CD4-positive, alpha-beta T cell treated with Interleukin-17A for 4 hours (primary cell): ENCODE results near the gene WWOX.

ENCODE experiments used
- DNase-seq: peaks from one replicate; pipeline ENCODE4 v3.0.0-alpha.2; 2020; ENCODE audit warnings: mixed read lengths

The WWOX gene

DNA sequence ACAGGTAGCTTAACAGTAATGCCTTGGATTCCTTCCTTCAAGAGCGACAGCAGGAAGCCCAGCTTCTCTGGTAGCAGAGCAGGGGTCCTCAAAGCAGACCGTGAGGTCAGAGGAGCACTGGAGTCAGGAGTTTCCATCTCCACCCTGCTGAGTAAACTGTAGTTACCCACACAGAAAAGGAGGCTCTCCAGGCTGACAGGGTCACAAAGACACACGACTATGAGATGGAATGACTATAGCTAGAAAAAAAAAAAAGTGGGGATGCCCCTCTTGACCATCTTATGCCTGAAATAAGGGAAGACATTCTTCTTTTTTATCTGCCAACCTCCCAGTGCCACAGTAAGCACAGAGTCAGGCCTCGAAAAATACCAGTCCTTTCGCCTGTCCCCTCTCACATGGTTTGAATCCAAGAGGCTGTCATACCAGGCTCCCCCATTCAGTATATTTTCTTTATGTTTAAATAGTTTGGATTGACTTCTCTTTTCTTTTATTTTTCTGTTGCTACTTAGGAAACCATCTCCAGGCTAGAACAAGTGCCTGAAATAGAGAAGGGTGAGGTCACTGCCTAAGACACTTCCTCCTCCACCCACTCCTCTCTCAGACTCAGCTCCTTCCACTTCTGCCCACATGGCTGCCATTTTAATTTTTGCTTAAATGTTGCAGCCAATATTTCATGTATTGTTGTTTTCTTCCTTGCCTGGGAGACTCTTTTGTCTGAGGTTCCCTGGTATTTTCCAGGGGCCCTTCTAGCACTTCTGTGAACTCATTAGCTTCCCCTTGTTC, 793.7 kb downstream of the WWOX start:
- peak; percentile 6 for DNase-seq

DNA sequence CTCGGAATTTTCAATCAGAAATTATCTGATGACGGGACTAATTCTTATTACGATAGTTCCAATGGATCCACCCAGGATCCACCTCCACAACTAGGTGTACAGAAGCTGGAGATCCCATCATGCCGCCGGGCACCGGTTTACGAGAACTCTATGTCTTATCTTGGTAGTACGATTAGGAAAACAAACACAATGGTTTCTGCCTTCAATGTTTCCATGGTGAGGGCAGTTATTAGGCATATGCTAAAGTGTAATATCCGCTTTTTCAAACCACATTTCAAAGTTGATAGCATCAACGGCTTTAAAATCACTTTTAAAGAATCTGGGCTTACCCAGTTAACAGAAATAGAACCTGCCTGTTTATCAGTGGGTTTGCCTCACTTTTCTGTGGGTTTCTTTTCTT, 795.4 kb downstream of the WWOX start:
- peak; percentile 20 for DNase-seq

DNA sequence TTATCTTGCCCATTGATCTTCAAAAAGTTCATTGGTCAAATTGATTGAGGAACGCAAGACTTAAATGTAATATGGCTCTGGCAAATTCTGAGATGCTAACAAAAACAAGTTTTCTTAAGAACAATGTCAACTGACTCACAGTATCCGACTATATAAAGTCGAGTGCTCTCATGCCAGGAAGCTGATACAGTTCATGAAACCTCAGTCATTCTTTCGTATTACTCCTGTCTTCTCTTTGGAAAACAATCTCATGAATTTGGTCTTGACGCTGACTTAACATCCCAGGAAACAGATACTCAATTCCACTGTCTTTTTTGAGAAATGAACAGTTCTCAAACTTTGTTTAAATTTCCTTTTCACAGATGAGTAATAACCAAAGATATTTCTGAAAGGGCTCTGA, 796.2 kb downstream of the WWOX start:
- DNase-seq = no peak

DNA sequence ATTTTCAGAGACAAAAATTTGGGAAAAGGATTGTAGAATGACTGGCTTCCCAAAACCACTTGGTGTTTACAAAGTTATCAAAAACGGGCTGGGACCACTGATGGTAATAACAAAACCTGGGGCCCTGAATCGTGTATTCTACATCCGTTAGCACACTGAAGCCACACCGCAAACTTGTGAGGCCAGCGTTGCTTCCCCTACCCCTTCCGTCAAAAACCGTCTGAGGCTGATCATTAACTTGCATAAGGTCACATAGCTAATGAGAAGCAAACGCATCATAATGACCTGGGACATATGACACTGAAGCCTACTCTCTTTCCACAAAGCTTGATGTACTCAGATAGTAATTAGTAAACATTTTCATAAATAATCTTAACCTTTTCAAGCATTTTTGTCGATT, 796.8 kb downstream of the WWOX start:
- peak; percentile 39 for DNase-seq

DNA sequence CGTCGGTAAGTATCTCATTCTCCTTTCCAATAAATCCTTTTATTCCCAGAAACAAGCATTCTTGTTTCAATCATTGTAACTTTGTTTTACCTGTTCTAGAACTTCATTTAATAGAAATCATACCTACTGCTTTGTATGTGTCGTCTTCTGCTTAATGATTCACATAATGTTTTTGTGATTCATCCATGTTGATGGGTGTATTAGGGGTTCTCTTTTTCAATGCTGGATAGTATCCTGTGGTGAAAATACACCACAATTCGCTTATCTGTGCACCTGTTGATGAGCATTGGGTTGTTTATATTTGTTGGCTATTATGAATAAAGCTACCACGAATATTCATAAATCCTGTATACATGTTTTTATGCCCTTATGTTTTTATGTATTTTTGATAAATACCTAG, 797.8 kb downstream of the WWOX start:
- no peak for DNase-seq

DNA sequence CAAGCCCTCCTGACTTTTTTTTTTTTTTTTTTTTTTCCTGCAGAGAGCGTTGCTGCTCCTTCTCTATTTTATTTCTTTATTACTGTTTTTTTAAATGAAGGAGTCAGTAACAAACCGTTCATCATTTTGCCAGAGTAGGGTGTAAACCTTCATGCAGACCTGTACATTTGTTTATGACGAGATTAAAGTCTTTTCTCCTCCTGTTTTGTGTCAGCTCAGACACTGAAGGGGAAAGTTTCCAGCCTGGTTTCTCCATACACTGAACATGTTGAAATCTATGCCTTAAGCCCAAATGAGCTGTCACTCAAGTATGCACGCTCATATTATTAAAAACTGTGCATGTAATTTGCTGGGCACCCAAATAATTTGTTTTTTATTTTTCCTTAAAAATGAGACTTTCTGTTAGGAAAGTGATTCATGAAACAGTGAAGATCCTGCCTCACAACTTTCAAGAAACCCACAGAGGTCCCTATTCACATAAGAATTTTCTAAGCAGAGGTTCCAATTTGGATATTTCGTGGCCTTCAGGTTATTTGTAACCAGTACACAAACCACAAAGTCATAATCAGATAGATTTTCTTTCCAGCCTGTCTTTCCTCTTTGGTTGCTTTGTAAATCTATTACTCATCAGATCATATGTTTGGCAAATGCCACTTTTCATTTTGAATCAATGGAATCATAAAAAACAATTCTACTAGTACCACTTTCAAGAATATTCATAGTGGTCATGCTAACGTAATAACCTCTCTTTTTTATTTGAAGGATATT, 800.8 kb downstream of the WWOX start:
- DNase-seq = no peak

DNA sequence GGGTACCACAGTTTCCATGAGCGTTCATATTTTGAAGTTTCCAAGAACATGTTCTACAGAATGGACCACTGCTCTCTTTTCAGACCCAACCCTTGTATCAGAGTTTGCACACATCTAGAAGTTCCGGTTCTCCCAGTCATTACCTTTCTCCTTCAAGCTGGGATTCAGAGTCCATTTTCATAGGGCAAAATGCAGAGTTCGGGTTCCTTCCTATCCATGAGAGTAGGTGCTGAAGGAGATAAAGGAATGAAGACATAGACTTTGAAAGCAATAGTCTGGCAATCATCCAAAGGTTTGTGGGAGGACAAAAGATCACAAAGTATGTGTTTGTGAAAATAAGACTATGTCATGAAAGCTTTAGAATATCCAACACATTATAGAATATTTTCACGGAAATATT, 801.5 kb downstream of the WWOX start:
- DNase-seq = no peak

DNA sequence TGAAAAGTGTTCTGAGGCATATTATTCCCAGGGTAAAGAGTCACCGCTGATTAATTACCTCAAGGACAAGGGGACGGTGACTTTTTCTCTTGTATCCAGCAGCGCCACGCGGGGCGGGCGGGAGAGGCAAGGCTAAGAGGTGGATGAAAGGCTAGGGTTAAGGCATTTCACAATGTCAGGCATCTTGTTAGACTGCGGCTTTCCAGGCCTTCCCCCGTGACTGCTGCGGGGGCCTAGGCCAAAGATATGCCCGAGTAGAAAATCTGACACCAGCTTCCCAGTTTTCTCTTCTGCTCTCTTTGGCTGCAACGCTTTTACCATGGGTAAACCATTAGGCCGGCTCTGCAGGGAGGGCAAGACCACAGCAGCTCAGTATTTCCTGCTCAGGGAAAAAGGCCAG, 802.9 kb downstream of the WWOX start:
- DNase-seq = no peak

DNA sequence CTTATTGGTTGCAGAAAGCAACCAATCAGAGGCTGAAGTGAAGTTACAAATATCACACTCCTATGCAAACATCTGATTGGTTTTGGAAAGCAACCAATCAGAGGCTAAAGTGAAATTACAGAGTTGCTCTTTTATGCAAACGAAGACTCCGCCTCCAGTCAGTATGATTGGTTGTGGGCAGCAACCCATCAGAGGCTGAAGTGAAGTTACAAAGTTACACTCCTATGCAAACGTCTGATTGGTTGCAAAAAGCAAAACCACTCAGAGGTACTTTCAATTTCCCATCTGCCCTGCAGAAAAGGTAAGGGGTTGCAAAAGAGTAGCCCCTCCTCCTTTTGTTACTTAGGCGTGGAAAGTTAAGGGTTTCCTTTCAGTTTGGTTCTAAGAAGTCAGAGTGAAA, 803.8 kb downstream of the WWOX start:
- DNase-seq = no peak

DNA sequence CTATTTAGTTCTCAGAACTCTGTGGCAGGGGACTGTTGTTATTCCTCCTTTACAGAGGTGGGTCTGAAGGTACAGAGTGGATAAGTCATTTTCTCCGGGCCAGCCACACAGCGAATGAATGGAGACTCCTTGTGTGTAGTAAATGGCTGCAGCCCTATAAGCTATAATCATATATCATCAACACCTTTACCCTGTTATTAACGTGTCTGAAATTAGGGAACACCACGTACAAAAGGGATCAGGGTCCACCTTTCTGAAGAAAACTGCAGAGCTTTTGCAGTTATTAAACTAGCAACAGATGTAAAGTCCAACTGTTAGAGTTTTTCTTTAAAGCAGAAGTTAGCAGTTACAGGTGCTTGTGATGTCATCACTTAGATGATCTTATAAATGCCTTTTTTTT, 804.4 kb downstream of the WWOX start:
- no peak for DNase-seq

DNA sequence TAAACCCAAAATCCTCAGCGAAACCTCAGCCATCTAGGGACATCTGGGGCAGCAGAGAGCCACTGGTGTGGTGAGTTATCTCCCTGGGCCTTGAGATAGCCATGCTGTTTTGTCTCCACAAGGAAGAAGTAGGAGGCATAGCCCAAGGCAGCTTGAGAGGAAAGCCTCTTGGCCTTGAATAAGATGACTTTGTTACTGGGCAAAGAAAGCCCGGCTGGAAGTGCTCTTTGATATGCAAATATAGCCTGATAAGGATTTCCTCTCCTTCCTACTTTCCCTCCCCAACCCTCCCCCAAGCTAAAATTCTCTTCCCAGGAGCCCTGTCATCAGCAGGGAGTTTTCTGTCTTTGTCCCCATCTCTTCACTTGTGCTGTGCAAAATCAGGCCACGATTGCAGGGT, 806.7 kb downstream of the WWOX start:
- no peak for DNase-seq

DNA sequence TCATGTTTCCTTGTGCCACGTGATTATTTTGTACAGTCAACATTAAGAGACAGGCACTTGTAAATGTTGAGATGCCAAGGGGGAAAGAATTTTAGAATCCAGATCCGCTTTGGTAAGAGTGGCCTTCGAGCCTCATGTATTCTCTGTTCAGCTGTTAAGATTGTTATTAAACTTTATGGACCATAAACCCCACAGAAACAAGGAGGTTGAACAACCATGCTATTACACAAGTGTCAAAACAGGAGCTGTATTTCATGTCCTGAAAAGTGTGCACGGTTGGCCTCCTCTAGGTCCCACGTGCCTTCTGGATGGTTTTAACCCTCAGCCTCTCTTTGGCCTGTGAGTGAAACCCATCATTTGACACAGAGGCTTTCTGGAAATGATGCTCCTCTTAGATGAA, 809.8 kb downstream of the WWOX start:
- DNase-seq = no peak

DNA sequence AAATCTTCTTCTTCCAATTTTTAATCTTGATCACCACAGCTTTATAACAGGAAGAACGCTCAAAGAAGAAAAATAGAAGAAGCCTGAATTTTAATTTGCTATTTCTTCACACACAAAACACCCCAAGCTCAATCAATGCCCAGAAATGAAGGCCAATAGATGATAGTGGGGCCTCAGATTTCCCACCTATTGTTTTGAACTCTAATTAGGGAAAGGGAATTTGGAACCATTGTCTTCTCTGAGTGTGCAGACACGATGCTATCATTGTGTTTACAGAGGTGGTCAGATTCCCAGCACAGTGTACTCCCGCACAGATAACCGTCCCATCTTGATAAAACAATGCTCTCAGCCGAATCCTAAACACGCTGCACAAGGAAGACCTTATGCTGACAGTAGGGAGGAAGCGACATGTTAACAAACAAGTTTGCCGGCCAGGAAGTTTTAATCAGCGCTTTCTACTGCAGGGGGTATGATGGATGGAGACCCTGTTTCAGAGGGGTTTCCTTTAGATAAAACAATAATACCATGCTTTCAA, 816.4 kb downstream of the WWOX start:
- no peak for DNase-seq

DNA sequence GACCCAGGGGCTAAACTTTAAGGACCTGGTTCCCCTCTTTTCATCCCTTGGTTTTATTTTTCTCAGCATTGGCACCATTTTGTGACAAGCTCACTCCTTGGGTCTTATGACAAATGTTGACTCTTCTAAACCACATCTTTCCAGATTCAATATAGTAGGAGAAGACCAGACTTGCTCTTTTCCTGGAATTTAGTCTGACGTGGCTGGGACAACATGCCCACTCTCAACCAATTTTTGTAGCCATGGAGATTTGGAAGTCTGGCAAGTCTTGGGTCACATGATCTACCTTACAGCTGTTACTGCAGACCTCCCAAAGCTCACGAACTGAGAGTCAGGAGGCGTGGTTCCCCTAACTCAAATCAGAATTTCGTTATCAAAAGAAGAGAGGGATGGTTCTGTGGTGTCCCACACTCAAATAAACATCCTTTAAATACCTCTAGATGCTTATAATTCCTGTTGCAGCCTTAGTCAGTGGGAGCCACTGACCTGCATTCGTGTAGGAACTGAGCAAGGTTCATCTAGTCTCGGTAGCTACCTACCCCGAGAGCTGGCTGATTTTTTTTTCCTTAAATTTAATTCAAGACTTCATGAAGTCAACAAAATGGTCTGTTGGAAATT, 817.6 kb downstream of the WWOX start:
- DNase-seq = no peak

DNA sequence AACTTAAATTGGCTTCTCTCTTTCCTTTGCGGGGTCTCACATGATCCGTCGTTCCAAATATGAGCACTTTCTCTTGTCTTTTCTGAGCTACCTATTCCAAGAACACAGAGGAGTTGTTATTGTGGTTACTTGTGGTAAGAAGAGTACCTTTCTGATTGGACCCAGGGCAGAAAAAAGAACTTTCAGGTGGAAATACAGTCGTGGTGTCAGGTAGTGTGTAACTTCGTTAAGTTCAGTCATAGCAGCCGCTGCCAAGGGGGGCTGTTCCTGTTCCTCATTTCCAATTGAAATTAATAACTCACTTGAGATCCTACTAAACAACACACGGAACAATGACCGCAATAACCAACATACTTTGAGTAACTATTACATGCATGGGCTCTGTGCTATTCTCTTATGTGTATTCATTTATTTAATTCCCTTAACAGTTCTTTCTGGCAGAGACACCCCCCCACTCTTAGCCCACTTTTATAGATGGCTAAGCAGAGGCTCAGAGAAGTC, 819.4 kb downstream of the WWOX start:
- DNase-seq = no peak

DNA sequence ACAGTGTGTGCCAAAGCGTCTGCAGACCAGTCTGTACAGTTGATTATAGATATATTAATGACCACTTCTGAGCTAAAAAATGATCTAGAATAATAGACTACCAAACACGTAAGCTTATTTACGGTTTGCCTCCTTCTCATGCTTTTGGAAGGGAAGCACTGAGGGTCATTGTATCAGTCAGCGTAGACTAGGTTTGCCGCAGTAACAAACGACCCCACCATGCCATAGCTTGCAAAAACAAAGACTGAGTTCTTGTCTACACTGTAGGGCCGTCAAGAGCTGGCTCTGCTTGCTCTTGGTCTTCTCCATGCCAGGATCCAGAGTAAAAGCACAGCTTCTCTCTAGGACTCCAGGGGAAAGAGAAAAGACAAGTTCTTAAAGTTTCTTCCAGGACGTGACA, 820.4 kb downstream of the WWOX start:
- DNase-seq = no peak

DNA sequence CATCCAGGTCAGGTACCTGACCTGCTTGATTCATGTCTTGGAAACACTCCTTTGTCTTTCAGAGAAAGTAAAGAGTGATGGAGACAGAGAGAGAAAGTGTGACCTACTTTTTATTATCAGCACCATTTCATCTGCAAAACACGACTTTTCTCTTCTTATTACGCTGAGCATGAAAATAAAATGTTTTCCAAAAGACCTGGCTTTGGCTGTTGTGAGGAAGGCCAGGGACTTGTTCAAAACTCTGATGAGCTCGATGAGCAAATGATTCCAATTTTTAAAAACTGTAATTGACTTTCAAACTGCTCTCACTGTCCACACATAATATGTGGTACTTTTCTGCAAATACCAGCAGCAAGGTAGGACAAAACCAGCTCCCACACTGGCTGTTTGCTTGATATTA, 821.2 kb downstream of the WWOX start:
- DNase-seq = no peak

DNA sequence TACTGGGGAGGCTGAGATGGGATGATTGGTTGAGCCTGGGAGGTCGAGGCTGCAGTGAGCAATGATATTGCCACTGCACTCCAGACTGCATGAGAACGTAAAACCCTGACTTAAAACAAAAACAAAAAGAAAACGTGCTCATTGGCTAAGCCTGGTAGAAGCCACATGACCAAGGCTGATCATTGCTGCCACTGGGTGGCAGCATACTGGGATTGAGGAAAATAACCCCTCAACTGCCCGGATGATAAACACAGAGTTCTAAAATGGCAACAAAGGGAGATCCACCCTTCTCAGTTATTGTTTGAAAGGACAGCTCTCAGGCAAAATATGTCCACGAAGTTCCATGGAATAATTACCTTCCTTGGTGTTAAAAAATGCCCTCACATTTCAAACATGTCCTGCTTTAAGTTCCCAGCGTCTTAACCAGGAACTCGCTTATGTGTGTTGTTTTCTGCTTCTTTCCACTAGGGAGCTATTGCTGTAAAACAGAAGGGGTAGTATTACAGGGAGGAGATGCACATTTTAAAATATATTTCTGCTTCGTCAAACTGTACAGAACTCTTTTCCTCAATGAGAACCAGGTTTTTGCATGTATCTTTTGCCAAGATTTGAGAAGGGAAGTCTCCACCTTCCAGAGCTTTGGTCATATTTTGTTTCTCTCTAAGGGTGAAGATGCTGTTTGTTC, 825.8 kb downstream of the WWOX start:
- DNase-seq = peak; percentile 34

DNA sequence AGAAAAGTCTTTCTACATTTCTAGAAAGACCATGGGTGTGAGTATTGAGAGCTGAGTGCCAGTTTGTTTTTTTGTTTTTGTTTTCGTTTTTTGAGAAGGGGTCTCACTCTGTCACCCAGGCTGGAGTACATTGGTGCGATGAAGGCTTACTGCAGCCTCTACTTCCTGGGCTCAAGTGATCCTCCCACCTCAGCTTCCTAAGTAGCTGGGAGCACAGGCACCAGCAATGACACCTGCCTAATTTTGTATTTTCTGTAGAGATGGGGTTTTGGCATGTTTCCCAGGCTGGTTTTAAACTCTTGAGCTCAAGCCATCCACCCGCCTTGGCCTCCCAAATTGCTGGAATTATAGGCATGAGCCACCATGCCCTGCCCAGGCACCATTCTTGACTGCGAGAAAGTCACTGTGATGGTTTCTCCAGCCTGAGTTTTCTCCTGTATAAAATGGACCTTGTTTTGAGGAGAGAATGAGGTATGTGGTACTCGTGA, 827.3 kb downstream of the WWOX start:
- no peak for DNase-seq

DNA sequence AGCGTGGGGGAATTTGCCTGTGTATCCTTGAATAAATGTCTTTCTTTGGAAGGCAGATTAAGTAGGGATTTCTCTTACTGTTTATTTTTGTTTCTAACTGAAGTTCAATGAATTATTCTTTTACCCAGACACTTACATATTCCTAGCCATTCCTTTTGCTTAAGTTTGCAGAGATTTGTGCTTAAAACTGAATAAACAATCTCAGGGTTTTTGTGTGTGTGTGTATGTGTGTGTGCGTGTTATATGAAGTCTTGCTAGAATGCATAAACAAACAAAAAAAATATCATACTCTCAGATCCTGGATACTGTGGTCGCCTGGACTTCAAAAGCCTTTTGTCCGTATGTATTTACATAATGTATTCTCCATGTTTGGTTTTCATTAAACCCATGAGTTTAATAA, 828.3 kb downstream of the WWOX start:
- no peak for DNase-seq

DNA sequence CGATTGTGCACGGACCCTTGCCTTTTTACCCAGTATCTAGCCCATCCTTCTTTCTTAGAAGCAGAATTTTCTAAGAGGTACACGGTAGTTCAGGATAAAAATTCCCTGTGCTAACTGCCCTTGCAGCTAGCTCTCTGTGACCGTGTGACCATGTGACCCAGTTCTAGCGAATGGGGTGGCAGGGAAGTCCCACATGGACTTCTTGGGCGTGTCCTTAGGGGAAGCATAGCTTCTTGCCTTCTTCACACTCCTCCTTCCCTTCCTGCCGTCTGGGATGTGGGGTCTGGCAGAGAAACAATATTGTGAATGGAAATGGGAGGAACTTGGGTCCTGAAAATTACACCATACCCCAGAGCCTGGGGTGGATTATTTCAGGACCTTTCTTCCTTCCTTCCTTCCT, 830.4 kb downstream of the WWOX start:
- DNase-seq = no peak

DNA sequence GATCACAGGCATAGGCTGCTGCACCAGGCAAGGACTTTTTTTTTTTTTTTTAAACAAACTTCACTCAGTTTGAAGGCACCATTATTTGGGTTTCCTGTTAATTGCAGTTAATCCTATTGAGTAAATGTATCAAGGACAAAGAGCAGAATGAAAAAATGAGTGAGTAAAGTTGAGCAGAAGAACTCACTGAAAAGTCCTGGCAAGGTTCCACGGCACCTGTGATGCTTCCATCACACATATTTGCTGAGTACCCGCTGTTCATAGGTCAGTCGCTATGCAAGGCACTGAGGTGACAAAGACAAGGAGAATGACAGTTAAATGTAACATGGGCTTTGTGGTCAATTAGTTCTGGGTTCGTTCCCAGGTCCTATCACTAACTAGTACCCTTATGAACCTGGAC, 831.1 kb downstream of the WWOX start:
- DNase-seq = no peak

DNA sequence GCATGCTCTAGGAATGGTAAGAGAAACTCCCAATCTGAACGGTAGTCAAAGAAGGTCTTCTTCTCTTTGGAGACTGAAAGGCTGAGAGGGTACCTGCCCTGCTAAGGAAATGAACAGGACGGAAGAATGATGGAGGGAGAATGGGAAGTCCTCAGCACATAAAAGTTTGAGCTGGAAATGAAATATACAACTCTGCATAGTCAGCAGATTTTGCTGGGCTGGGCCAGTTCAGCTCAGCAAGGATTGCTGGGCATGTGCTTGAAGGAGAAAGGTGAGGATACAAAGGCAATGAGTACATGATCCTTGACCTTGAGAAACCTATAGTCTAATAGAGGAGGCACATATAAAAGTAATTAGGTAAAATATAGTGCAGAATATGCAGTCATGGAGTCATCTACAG, 831.8 kb downstream of the WWOX start:
- no peak for DNase-seq
